Ramos (cell line): ENCODE measurements around the gene NKX6-1.

Experiments
- in situ Hi-C: fragments of 300-500 bp; cut with MboI; formaldehyde crosslinking; loops from one replicate; pipeline ENCODE4 v1.14.3; 2022; ENCODE audit warnings: low sequenced_read_pairs; ENCODE audit not compliant: unreplicated experiment

The NKX6-1 gene

GRCh38 chr4:84481077-84481859, 17.8 kb downstream of the NKX6-1 start:
- in situ Hi-C loops = no loop called here

- in situ Hi-C loops = no loop called here
Observed at GRCh38 chr4:84480082-84480481, 19.0 kb downstream of the NKX6-1 start.

- in situ Hi-C loops = no loop called here
Observed at GRCh38 chr4:84479663-84480062, 19.4 kb downstream of the NKX6-1 start.

GRCh38 chr4:84477738-84478137, 21.4 kb downstream of the NKX6-1 start:
- in situ Hi-C loops = no loop called here

- in situ Hi-C loops = no loop called here
Observed at GRCh38 chr4:84474107-84474506, 25.0 kb downstream of the NKX6-1 start.

- in situ Hi-C loops = no loop called here
Observed at GRCh38 chr4:84472154-84472553, 26.9 kb downstream of the NKX6-1 start.

GRCh38 chr4:84470204-84470785, 28.8 kb downstream of the NKX6-1 start:
- in situ Hi-C loops = no loop called here

GRCh38 chr4:84467601-84468000, 31.5 kb downstream of the NKX6-1 start:
- in situ Hi-C loops = no loop called here

- in situ Hi-C loops = no loop called here
Observed at GRCh38 chr4:84459783-84460182, 39.3 kb downstream of the NKX6-1 start.

GRCh38 chr4:84456157-84456556, 42.9 kb downstream of the NKX6-1 start:
- in situ Hi-C loops = no loop called here

GRCh38 chr4:84455697-84456096, 43.4 kb downstream of the NKX6-1 start:
- in situ Hi-C loops = no loop called here

GRCh38 chr4:84451546-84451945, 47.5 kb downstream of the NKX6-1 start:
- in situ Hi-C loops = no loop called here

GRCh38 chr4:84443523-84443922, 55.6 kb downstream of the NKX6-1 start:
- in situ Hi-C loops = no loop called here

GRCh38 chr4:84442778-84443177, 56.3 kb downstream of the NKX6-1 start:
- in situ Hi-C loops = no loop called here
